Measurements from ENCODE around the gene POLE4. TPM values are rescaled to one million over a fixed set of nuclear protein-coding genes. Genes with fewer than 3 reads are reported as not detected.

POLE4 gene
- polyA plus RNA-seq, 3 donors = 35.0 to 345 (median 304) TPM

- peaks cover 21 to 32% of the 10 kb centered on the region in 2 donors for H3K4me1 ChIP-seq (ENCODE audit: control insufficient read depth in 1 of 2, insufficient read depth in 2 of 2, low read length in 2 of 2)
- peak overlapping the region; percentile 89 for H2AFZ ChIP-seq (ENCODE audit: insufficient read depth, low read depth, low read length, poor library complexity, severe bottlenecking)
- H3K27me3 Mint-ChIP-seq (ENCODE audit: low read depth in 3 of 3) = peaks cover 0 to 4% (median 0%) of the 10 kb centered on the region in 3 donors
- H3K4me3 Mint-ChIP-seq = peak overlapping the region; percentile 79 to 85
- H3K36me3 Mint-ChIP-seq = peaks cover 47 to 56% of the 10 kb centered on the region in 2 donors
- no peak for DNase-seq
- no peaks in the 10 kb centered on the region for H3K27me3 ChIP-seq (ENCODE audit: control insufficient read depth in 2 of 2, insufficient read depth in 2 of 2, low read length in 2 of 2)
- no peaks in the 10 kb centered on the region for H3K9me3 ChIP-seq (replicated peaks in 1 of 2; ENCODE audit: control insufficient read depth in 1 of 2, insufficient read depth in 1 of 2, low read length in 2 of 2)
- peak overlapping the region; percentile 87 to 94 (median 93) for H3K27ac Mint-ChIP-seq
- 100% methylated on average over 3 of the region's 10 CpGs for WGBS (ENCODE audit: insufficient coverage)
- H4K20me1 ChIP-seq (ENCODE audit: insufficient read depth, low read length) = no peaks in the 10 kb centered on the region
- intact Hi-C loops (cut with micrococcal nuclease) = no loop called here
- H3K9me3 Mint-ChIP-seq = peaks cover 0 to 7% (median 4%) of the 10 kb centered on the region in 7 donors
- H3K9ac ChIP-seq (ENCODE audit: insufficient read depth, low read length, poor library complexity, severe bottlenecking) = peak overlapping the region; percentile 87
- peak overlapping the region; percentile 83 for H3K4me2 ChIP-seq (replicated peaks; ENCODE audit: extremely low read depth, low read length, poor library complexity, severe bottlenecking)
- peaks cover 48% of the 10 kb centered on the region for H3K4me1 Mint-ChIP-seq
- no peak for TF ChIP-seq CTCF (IDR thresholded peaks at IDR 0.05)
- H3K4me3 ChIP-seq (replicated peaks in 1 of 3; ENCODE audit: low read depth in 2 of 3, low read length in 3 of 3) = peak overlapping the region; percentile 53 to 78 (median 60)
- H3K27ac ChIP-seq (ENCODE audit: low read depth in 1 of 2, low read length in 2 of 2) = peak overlapping the region; percentile 90 to 91
- H3K79me2 ChIP-seq (ENCODE audit: insufficient read depth, low read length) = peaks cover 5% of the 10 kb centered on the region
- H3K36me3 ChIP-seq (replicated peaks in 1 of 2; ENCODE audit: control insufficient read depth in 1 of 2, insufficient read depth in 2 of 2, low read length in 2 of 2) = peaks cover 7 to 47% of the 10 kb centered on the region in 2 donors
These were observed 786 bp downstream of the POLE4 start for GRCh38 chr2:74959106-74959751.

DNA sequence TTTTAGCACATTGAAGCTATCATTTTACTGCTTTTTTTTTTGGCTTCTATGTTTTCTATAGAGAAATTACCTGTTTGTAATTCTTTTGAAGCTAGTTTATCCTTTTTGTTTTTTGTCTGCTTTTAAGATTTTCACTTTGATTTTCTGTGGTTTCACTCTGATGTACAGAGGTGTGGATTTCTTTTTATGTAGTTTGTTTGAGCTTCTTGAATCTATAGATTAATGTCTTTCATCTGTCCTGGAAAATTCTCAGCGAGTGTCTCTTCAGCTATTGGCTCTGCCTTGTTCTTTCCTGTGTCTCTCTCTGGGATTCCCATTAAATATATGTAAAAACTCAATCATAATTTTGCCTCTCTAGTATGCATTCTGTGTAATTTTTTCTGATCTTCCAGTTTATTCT, 8.4 kb downstream of the POLE4 start:
- no peak overlapping the region for H3K4me3 Mint-ChIP-seq
- H3K36me3 Mint-ChIP-seq = peaks cover 54 to 69% of the 10 kb centered on the region in 2 donors
- no peak overlapping the region for H3K27ac Mint-ChIP-seq

More for the DNA sequence above, 8.4 kb downstream of the POLE4 start:
- Mint-ChIP-seq H3K9me3 (peaks cover 3 to 12% (median 7%) of the 10 kb centered on the region in 7 donors), H3K27me3 (ENCODE audit: low read depth in 3 of 3) (peaks cover 0 to 1% (median 0%) of the 10 kb centered on the region in 3 donors), H3K4me1 (peaks cover 11% of the 10 kb centered on the region)
- no peak overlapping the region for H3K4me3 ChIP-seq (replicated peaks in 1 of 3; ENCODE audit: low read depth in 2 of 3, low read length in 3 of 3)
- no peaks in the 10 kb centered on the region for H3K4me1 ChIP-seq (ENCODE audit: control insufficient read depth in 1 of 2, insufficient read depth in 2 of 2, low read length in 2 of 2)
- intact Hi-C loops (cut with micrococcal nuclease) = no loop called here
- H3K27ac ChIP-seq (ENCODE audit: low read depth in 1 of 2, low read length in 2 of 2) = no peak overlapping the region
- no CpG with 5 or more reads among the region's 1 CpG for WGBS (ENCODE audit: insufficient coverage)
- peaks cover 4% of the 10 kb centered on the region for H3K79me2 ChIP-seq (ENCODE audit: insufficient read depth, low read length)
- H3K9me3 ChIP-seq (replicated peaks in 1 of 2; ENCODE audit: control insufficient read depth in 1 of 2, insufficient read depth in 1 of 2, low read length in 2 of 2) = no peaks in the 10 kb centered on the region
- peaks cover 24 to 61% of the 10 kb centered on the region in 2 donors for H3K36me3 ChIP-seq (replicated peaks in 1 of 2; ENCODE audit: control insufficient read depth in 1 of 2, insufficient read depth in 2 of 2, low read length in 2 of 2)
- H2AFZ ChIP-seq (ENCODE audit: insufficient read depth, low read depth, low read length, poor library complexity, severe bottlenecking) = no peak overlapping the region
- TF ChIP-seq CTCF (IDR thresholded peaks at IDR 0.05) = no peak
- no peak overlapping the region for H3K4me2 ChIP-seq (replicated peaks; ENCODE audit: extremely low read depth, low read length, poor library complexity, severe bottlenecking)
- H4K20me1 ChIP-seq (ENCODE audit: insufficient read depth, low read length) = no peaks in the 10 kb centered on the region
- H3K9ac ChIP-seq (ENCODE audit: insufficient read depth, low read length, poor library complexity, severe bottlenecking) = no peak overlapping the region
- no peak for DNase-seq
- no peaks in the 10 kb centered on the region for H3K27me3 ChIP-seq (ENCODE audit: control insufficient read depth in 2 of 2, insufficient read depth in 2 of 2, low read length in 2 of 2)
